NCI-H524 (cell line): ENCODE results near the gene HTRA2.
"Not testable (repeated sequence)": the region's sequence is repeated elsewhere in the genome, so short reads cannot be mapped to it uniquely, and the experiment has no call there.

Experiments used
- DNase-seq, 2 experiments: peaks; one replicate each; lab custom pipeline; 2025; lab: John Stamatoyannopoulos, UW

Gene HTRA2

DNA sequence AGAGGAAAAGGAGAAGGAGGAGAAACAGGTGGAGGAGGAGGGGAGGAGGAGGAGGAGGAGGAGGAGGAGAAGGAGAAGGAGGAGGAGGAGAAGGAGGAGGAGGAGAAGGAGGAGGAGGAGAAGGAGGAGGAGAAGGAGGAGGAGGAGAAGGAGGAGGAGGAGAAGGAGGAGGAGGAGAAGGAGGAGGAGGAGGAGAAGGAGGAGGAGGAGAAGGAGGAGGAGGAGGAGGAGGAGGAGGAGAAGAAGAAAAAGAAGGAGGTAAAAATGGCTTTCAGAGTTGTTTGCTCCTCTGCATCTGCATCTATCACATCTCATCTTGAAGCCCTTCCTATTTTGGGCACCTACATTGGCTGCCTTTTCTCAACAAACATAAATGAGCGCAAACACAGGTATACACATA, 31.3 kb downstream of the HTRA2 start:
- not testable (repeated sequence) for DNase-seq

- DNase-seq = no peak
Observed at GRCh38 chr2:74562126-74562775, 32.5 kb downstream of the HTRA2 start.

- no peak for DNase-seq
Observed at GRCh38 chr2:74564222-74564621, 34.5 kb downstream of the HTRA2 start.

GRCh38 chr2:74566076-74566753, 36.5 kb downstream of the HTRA2 start:
- DNase-seq = no peak

DNA sequence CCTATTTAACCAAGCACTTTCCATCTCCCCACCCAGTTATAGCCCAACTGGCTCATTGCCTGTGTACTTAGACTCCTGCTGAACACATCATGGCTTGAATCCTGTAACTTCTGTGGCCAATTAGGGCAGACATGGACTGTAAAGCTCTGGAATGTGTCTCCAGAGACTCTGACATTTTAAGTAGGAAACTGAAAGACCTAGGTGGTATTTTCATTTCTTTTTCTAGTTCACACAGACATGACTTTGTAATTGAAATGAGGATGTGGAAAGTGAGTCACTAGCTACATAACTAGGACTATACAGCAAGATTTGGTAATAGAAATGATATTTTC, 37.0 kb downstream of the HTRA2 start:
- DNase-seq = no peak

- no peak for DNase-seq
Observed at GRCh38 chr2:74567881-74568280, 38.1 kb downstream of the HTRA2 start.

- DNase-seq = no peak
Observed at GRCh38 chr2:74569686-74570085, 40.0 kb downstream of the HTRA2 start.

DNA sequence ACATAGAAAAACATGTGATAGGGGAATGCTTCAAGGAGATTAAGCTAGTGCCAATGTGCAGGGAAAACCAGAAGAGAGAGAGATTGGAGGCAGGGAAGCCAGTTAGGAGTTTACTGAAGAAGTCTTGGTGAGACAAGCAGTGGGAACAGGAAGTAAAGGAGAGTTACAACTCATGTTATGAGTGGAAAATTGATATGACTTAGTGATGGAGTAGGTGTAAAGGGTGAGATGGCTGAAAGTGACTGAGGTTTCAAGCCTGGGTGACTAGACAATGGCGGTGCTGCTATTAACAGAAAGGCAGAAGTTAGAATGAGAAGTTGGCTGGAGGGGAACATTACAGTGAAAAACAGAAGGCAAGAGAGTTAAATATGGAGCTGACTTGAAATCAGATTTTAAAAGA, 41.3 kb downstream of the HTRA2 start:
- DNase-seq = no peak

- no peak for DNase-seq
Observed at GRCh38 chr2:74572178-74572925, 42.6 kb downstream of the HTRA2 start.

- DNase-seq = no peak
Observed at GRCh38 chr2:74573747-74574562, 44.2 kb downstream of the HTRA2 start.

- peak; percentile 25 to 80 for DNase-seq
Observed at GRCh38 chr2:74575320-74575719, 45.6 kb downstream of the HTRA2 start.

GRCh38 chr2:74576211-74576862, 46.6 kb downstream of the HTRA2 start:
- DNase-seq = peak; percentile 93 to 98

GRCh38 chr2:74576863-74577229, 47.1 kb downstream of the HTRA2 start:
- DNase-seq = peak in 1 of 2 experiments; percentile 60

GRCh38 chr2:74577448-74577847, 47.7 kb downstream of the HTRA2 start:
- peak; percentile 8 to 77 for DNase-seq

DNA sequence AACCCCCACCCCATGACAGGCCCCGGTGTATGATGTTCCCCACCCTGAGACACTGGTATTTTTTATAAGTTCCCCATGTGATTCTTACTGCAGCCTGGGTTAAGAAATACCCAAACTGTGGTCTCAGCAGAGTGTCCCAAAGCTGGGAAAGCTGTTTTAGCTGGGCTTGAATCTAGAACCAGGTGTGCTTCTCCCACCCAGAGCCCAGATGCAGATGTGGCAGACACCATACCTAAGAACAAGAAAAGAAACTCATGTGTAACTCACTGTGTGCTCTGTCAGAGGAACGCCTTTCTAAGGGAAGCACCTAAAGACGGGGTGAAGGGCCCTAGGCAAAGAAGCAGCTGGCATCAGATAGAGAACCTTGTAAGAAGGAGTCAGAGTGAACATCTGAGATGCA, 48.7 kb downstream of the HTRA2 start:
- DNase-seq = no peak

- DNase-seq = no peak
Observed at GRCh38 chr2:74581463-74581862, 51.7 kb downstream of the HTRA2 start.

DNA sequence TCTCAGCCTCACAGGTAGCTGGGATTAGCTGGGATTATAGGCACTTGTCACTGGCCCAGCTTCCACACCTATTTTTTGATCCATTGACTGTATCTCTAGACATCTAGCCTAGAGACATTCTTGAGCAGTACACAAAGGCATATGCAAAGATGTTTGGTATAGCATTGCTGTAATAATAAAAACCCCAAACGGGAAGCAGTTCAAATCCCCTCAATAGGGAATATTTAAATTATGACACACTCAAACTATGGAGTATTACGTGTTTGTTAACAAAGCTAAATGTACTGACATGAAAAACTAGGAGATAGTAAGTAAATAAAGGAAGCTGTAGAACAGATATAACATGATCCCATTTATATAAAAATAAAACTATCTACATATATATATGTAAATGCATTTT, 52.5 kb downstream of the HTRA2 start:
- no peak for DNase-seq
